Fibroblast of lung (primary cell): ENCODE results near the gene AFF4. TPM values are rescaled to one million over a fixed set of nuclear protein-coding genes. Genes with fewer than 3 reads are reported as not detected.
"Not testable (repeated sequence)": the region's sequence is repeated elsewhere in the genome, so short reads cannot be mapped to it uniquely, and the experiment has no call there.

Experiments used
- DNase-seq, 2 donors: peaks; one replicate each; pipeline versions ENCODE4 v3.0.0 to v3.0.0-alpha.2; 2010; ENCODE audit warnings: low read depth in 2 of 2
- H2AFZ ChIP-seq: 2 replicates; pipeline ENCODE4 v1.5.1; 2012; ENCODE audit warnings: low read length, control low read depth, inconsistent platforms
- H3K27ac ChIP-seq: 2 replicates; pipeline ENCODE4 v1.5.1; 2011; ENCODE audit warnings: low read length, control low read depth; ENCODE audit not compliant: insufficient read depth
- H3K27me3 ChIP-seq: 2 replicates; pipeline ENCODE4 v1.5.1; 2011; ENCODE audit warnings: mild to moderate bottlenecking, low read length; ENCODE audit not compliant: control insufficient read depth, insufficient read depth
- H3K36me3 ChIP-seq: 2 replicates; pipeline ENCODE4 v1.5.1; 2011; ENCODE audit warnings: low read length; ENCODE audit not compliant: control insufficient read depth, insufficient read depth
- H3K4me1 ChIP-seq: 2 replicates; pipeline ENCODE4 v1.5.1; 2011; ENCODE audit warnings: low read length; ENCODE audit not compliant: control insufficient read depth, insufficient read depth; ENCODE audit errors: extremely low read depth
- H3K4me2 ChIP-seq: 2 replicates; pipeline ENCODE4 v1.5.1; 2011; ENCODE audit warnings: low read length, control low read depth; ENCODE audit not compliant: insufficient read depth; ENCODE audit errors: extremely low read depth
- H3K4me3 ChIP-seq, 4 experiments: fragments of 200-600 bp in 1 of 4; sonication (generic) in 1 of 4; replicated peaks in 1 of 4; 2 replicates each; pipeline ENCODE4 v1.5.1; 2011 to 2016; ENCODE audit warnings: low read length in 4 of 4, low read depth in 3 of 4, mild to moderate bottlenecking in 3 of 4, control low read depth in 2 of 4, inconsistent platforms in 1 of 4, mixed read lengths in 1 of 4; ENCODE audit not compliant: insufficient read depth in 1 of 4; ENCODE audit errors: control extremely low read depth in 1 of 4
- H3K79me2 ChIP-seq: 2 replicates; pipeline ENCODE4 v1.5.1; 2012; ENCODE audit warnings: mild to moderate bottlenecking, low read length, inconsistent platforms; ENCODE audit not compliant: control insufficient read depth, insufficient read depth
- H3K9ac ChIP-seq: 2 replicates; pipeline ENCODE4 v1.5.1; 2011; ENCODE audit warnings: mild to moderate bottlenecking, low read length, control low read depth; ENCODE audit not compliant: insufficient read depth
- H3K9me3 ChIP-seq: 2 replicates; pipeline ENCODE4 v1.5.1; 2012; ENCODE audit warnings: low read depth, low read length; ENCODE audit not compliant: control insufficient read depth, insufficient read depth
- H4K20me1 ChIP-seq: 2 replicates; pipeline ENCODE4 v1.5.1; 2011; ENCODE audit warnings: low read length; ENCODE audit not compliant: control insufficient read depth, insufficient read depth; ENCODE audit errors: extremely low read depth
- CTCF ChIP-seq, 2 donors: IDR thresholded peaks in 1 of 2; conservative IDR thresholded peaks in 1 of 2; 1 replicate in 1 of 2; 2 replicates in 1 of 2; pipeline ENCODE4 v1.5.1; 2011 to 2012; ENCODE audit warnings: low read length in 2 of 2, control low read depth in 1 of 2, inconsistent platforms in 1 of 2, low read depth in 1 of 2, mild to moderate bottlenecking in 1 of 2
- EZH2 ChIP-seq: IDR thresholded peaks from 2 replicates; pipeline ENCODE4 v1.5.1; 2012; ENCODE audit warnings: low read length, control low read depth, mild to moderate bottlenecking; ENCODE audit errors: missing control alignments
- polyA plus RNA-seq, 2 donors: library from polyadenylated mRNA; depleted of rRNA in 1 of 2; stranded (reverse) in 1 of 2; unstranded in 1 of 2; fragments of >200 nt; gene quantifications; 2 replicates each; pipeline ENCODE4 v1.2.1, GENCODE V29; 2011 to 2012; ENCODE audit warnings: missing spikeins in 1 of 2
- total RNA-seq: library from RNA; depleted of rRNA; stranded (reverse); fragments of >200 nt; gene quantifications from 2 replicates; pipeline ENCODE4 v1.2.1, GENCODE V29; 2014

Gene AFF4
- total and polyA plus RNA-seq, 2 donors (not counting 1 experiment from before 2014, with no cell fraction given) = 54.2 to 73.6 TPM

- Histone ChIP-seq H3K27ac (no peak overlapping the region), H3K4me2 (no peak overlapping the region), H2AFZ (no peak overlapping the region), H4K20me1 (peaks cover 6% of the 10 kb centered on the region), H3K4me1 (no peaks in the 10 kb centered on the region), H3K9ac (no peak overlapping the region), H3K4me3 (no peak overlapping the region), H3K9me3 (no peaks in the 10 kb centered on the region), H3K36me3 (no peaks in the 10 kb centered on the region), H3K27me3 (no peaks in the 10 kb centered on the region), H3K79me2 (peaks cover 92% of the 10 kb centered on the region)
- TF ChIP-seq EZH2 (no peak), CTCF (conservative IDR thresholded peaks at IDR 0.05 in 1 of 2, IDR thresholded peaks at IDR 0.05 in 1 of 2; ENCODE audit: low read depth in 1 of 2, low read length in 2 of 2) (no peak)
- DNase-seq = peak in 1 of 2 donors; percentile 56
Measured at GRCh38 chr5:132947671-132948070, 15.8 kb downstream of the AFF4 start.

GRCh38 chr5:132945315-132945714, 18.1 kb downstream of the AFF4 start:
- H3K36me3 ChIP-seq, H3K4me1 ChIP-seq, H3K9me3 ChIP-seq, H3K4me2 ChIP-seq, DNase-seq, H3K27me3 ChIP-seq, H2AFZ ChIP-seq, H3K27ac ChIP-seq, H3K9ac ChIP-seq, H4K20me1 ChIP-seq, H3K4me3 ChIP-seq: not testable (repeated sequence)
- peaks cover 92% of the 10 kb centered on the region for H3K79me2 ChIP-seq

GRCh38 chr5:132943362-132944022, 19.9 kb downstream of the AFF4 start:
- H3K27ac ChIP-seq = no peak overlapping the region
- H3K4me3 ChIP-seq = no peak overlapping the region
- no peaks in the 10 kb centered on the region for H3K9me3 ChIP-seq
- H3K36me3 ChIP-seq = no peaks in the 10 kb centered on the region
- no peak overlapping the region for H2AFZ ChIP-seq
- H3K9ac ChIP-seq = no peak overlapping the region
- no peaks in the 10 kb centered on the region for H3K27me3 ChIP-seq
- TF ChIP-seq EZH2 (no peak), CTCF (conservative IDR thresholded peaks at IDR 0.05 in 1 of 2, IDR thresholded peaks at IDR 0.05 in 1 of 2; ENCODE audit: low read depth in 1 of 2, low read length in 2 of 2) (no peak)
- DNase-seq = no peak
- no peaks in the 10 kb centered on the region for H3K4me1 ChIP-seq
- no peak overlapping the region for H3K4me2 ChIP-seq
- H4K20me1 ChIP-seq = peaks cover 6% of the 10 kb centered on the region
- peaks cover 88% of the 10 kb centered on the region for H3K79me2 ChIP-seq
